BE2C (cell line): Measurements from ENCODE around the gene NCSTN.

ENCODE experiments used
- DNase-seq: peaks from one replicate; pipeline ENCODE4 v3.0.0-alpha.2; 2020
- H3K27me3 ChIP-seq: fragments of 250-450 bp; sonication (Bioruptor Pico); 2 replicates; pipeline ENCODE4 v1.5.1; 2020; ENCODE audit warnings: mild to moderate bottlenecking
- H3K36me3 ChIP-seq: fragments of 250-450 bp; sonication (Bioruptor Pico); 2 replicates; pipeline ENCODE4 v1.5.1; 2020; ENCODE audit warnings: mild to moderate bottlenecking
- H3K4me1 ChIP-seq: fragments of 250-450 bp; sonication (Bioruptor Pico); 2 replicates; pipeline ENCODE4 v1.5.1; 2020
- H3K4me3 ChIP-seq: 2 replicates; pipeline ENCODE4 v1.5.1; 2011; ENCODE audit warnings: low read depth, low read length
- H3K9me3 ChIP-seq: fragments of 250-450 bp; sonication (Bioruptor Pico); 2 replicates; pipeline ENCODE4 v1.5.1; 2020
- TF ChIP-seq, protein P1 (sequence below): IDR thresholded peaks from 2 replicates; pipeline ENCODE4 v1.5.1; 2012; ENCODE audit warnings: mild to moderate bottlenecking, low read depth, low read length

NCSTN gene

DNA sequence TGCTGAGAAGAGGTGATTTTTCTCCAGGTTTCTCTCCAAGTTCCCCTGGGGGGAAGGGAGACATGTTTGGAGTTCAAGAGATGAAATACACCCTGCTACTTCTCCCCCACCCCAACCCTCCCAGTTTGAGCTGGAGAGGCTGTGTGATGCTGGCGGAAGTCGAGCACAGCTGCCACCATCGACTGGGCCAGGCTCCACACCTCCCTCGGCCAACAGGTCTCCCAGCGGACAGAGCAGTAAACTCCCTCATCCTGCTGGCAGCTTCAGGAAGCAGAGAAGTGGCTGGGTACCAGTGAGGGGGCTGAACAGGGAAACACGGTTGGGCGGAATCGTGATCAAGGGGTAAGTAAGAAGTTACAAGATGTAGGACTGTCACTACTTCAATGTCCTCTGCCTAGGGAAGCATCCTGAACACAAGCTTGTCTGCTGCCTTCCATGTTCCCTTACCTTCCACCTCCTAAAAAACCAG, 17.1 kb downstream of the NCSTN start:
- Histone ChIP-seq H3K4me1 (no peaks in the 10 kb centered on the region), H3K27me3 (no peaks in the 10 kb centered on the region), H3K36me3 (peaks cover 22% of the 10 kb centered on the region), H3K4me3 (no peak overlapping the region), H3K9me3 (no peaks in the 10 kb centered on the region)
- TF ChIP-seq, protein P1, sequence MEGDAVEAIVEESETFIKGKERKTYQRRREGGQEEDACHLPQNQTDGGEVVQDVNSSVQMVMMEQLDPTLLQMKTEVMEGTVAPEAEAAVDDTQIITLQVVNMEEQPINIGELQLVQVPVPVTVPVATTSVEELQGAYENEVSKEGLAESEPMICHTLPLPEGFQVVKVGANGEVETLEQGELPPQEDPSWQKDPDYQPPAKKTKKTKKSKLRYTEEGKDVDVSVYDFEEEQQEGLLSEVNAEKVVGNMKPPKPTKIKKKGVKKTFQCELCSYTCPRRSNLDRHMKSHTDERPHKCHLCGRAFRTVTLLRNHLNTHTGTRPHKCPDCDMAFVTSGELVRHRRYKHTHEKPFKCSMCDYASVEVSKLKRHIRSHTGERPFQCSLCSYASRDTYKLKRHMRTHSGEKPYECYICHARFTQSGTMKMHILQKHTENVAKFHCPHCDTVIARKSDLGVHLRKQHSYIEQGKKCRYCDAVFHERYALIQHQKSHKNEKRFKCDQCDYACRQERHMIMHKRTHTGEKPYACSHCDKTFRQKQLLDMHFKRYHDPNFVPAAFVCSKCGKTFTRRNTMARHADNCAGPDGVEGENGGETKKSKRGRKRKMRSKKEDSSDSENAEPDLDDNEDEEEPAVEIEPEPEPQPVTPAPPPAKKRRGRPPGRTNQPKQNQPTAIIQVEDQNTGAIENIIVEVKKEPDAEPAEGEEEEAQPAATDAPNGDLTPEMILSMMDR, result no peak
- no peak for DNase-seq

DNA sequence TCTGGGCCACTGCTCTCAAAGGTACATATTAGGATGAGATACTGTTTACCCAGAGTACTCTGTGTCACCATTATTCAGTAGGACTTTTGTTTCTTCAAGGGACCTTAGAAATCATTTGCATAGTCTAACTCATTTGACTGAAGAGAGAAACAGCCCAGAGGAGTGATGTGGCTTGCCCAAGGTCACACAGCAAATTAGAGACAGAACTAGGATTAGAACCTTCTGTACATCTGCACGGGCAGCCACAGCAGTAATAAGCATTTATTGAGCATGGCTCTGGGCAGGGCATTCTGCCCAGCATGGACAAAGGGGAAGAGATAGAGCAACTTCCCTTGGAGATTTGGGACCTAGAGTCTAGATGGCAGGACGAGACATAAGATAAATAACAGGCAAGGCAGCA, 18.0 kb downstream of the NCSTN start:
- no peaks in the 10 kb centered on the region for H3K4me1 ChIP-seq
- no peaks in the 10 kb centered on the region for H3K27me3 ChIP-seq
- H3K4me3 ChIP-seq, result no peak overlapping the region
- peaks cover 12% of the 10 kb centered on the region for H3K36me3 ChIP-seq
- DNase-seq, result no peak
- no peaks in the 10 kb centered on the region for H3K9me3 ChIP-seq
- TF ChIP-seq, protein P1, result no peak

DNA sequence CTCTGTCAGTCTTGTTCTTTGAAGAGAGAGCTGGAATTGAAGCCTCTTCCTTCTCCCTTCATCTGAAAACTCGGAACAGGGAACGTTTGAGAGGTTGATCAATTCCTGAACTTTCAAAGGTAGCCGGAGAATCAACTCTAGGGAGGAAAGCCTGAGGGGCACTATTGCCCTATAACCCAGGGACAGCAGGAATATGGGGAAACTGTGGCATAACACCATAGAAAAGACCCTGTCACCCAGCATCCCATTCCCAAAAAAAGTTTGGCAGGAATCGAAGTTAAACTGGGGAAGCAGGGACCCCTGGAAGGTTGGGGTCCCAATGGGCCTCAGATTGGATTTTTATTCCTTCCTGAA, 18.6 kb downstream of the NCSTN start:
- TF ChIP-seq, protein P1, result no peak
- no peak overlapping the region for H3K4me3 ChIP-seq
- no peak for DNase-seq
- H3K4me1 ChIP-seq, result no peaks in the 10 kb centered on the region
- H3K36me3 ChIP-seq, result peaks cover 8% of the 10 kb centered on the region; the same call in 1 of the 2 replicates
- no peaks in the 10 kb centered on the region for H3K27me3 ChIP-seq
- no peaks in the 10 kb centered on the region for H3K9me3 ChIP-seq

DNA sequence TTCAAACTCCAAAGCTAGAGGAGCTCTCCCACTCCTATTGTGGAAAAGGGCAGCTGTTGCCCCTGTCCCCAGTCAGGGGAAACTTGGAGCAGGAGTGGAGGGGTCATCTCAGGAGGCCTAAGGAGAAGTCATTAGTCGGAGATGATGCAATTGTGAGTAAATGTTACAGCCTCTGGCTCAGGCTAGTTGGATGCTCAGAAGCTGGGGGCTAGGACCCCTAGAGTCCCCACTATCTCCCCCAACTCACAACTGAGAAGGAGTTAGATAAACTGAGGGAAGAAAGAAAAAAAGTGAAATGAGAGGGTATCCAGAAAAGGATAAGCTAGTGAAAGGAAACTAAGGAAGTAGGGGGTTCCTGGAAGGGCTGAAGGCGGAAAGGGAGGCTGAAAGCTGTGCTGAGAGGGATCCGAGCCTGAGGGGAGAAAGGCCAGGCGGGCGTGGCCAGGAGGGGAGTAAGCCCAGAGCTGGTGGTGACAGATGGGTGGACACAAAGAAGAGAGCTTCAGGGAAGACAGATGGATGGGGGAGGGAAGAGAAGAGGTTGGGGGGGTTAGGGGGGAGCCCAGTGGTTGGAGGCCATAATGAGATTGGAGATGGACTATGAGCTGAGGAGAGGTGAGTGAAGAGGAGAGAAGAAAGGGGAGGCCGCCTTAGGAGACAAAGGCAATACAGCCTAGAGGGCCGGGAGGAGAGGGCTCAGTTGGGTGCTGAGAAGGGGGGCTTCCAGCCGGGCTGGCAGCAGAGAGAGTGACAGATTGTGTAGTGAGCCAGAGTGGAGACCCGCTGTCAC, 19.2 kb downstream of the NCSTN start:
- Histone ChIP-seq H3K9me3 (no peaks in the 10 kb centered on the region), H3K36me3 (peaks cover 8% of the 10 kb centered on the region; the same call in 1 of the 2 replicates), H3K4me1 (no peaks in the 10 kb centered on the region), H3K27me3 (no peaks in the 10 kb centered on the region), H3K4me3 (no peak overlapping the region)
- TF ChIP-seq, protein P1, result no peak
- DNase-seq, result no peak

DNA sequence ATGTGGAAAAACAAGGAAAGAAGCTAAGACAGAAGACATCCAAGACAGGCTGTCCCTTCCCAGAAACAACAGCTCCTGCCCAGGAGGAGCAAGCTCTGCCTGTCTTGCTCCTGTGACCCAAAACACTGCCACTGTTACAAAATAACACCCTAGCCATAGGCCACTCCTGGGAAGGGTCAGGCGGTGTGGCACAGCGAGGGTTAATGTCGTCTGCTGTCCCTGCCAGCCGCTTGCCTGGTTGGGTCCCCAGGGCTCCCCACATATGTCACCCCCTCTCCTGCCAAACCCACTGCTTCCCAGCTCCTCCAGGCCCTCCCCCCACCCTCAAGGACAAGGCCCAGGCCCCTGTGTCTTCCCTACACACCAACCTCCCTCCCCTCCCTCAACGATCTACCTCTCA, 19.8 kb downstream of the NCSTN start:
- no peaks in the 10 kb centered on the region for H3K9me3 ChIP-seq
- 0 out of 2 replicates have a peak, but pooled peaks cover 3% of the 10 kb centered on the region for H3K36me3 ChIP-seq
- no peak overlapping the region for H3K4me3 ChIP-seq
- TF ChIP-seq, protein P1, result no peak
- no peak for DNase-seq
- H3K27me3 ChIP-seq, result no peaks in the 10 kb centered on the region
- no peaks in the 10 kb centered on the region for H3K4me1 ChIP-seq

DNA sequence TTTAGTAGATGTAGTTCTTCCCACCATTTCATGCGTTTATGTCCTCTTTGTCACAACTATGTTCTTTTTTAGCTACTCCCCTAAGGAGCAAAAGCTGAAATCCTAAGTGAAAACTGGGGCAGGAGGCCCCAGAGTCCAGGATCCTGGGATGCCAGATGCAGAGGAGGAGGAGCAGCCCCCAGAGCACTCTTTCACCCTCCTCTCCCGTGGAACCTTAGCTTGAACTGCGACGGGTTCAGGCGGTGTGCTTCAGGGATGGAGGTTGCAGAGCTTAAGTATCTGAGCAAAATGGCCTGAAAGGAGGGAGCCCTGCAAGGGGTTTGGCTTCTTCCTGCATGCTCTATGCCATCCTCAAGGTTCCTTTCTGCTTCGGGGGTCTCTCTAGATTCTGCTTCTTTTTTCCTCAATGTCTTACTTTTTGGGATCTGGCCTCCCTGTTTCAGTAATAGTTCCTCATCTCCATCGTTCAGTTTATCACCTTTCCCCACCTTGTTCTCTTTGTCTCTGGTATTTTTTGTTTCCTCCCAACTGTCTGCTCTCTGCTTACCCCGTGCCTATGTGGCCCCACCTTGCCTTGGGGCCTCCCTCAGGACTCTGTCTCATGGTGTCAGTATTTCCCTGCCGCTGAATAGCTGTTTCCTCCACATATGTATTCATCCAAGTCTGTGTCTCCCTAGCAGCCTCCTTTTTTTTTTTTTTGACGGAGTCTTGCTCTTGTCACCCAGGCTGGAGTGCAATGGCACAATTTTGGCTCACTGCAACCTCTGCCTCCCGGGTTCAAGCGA, 21.0 kb downstream of the NCSTN start:
- Histone ChIP-seq H3K36me3 (0 out of 2 replicates have a peak, but pooled peaks cover 3% of the 10 kb centered on the region), H3K9me3 (no peaks in the 10 kb centered on the region), H3K4me1 (no peaks in the 10 kb centered on the region), H3K4me3 (no peak overlapping the region), H3K27me3 (no peaks in the 10 kb centered on the region)
- DNase-seq, result no peak
- TF ChIP-seq, protein P1, result no peak
